Measurements from ENCODE around the gene ACADS.
"Not testable (repeated sequence)": the region's sequence is repeated elsewhere in the genome, so short reads cannot be mapped to it uniquely, and the experiment has no call there.

ACADS gene

GRCh38 chr12:120703311-120703942 lies 22.2 kb upstream of the ACADS start:
- no peak for DNase-seq

GRCh38 chr12:120705618-120706017 lies 20.0 kb upstream of the ACADS start:
- DNase-seq = no peak

DNA sequence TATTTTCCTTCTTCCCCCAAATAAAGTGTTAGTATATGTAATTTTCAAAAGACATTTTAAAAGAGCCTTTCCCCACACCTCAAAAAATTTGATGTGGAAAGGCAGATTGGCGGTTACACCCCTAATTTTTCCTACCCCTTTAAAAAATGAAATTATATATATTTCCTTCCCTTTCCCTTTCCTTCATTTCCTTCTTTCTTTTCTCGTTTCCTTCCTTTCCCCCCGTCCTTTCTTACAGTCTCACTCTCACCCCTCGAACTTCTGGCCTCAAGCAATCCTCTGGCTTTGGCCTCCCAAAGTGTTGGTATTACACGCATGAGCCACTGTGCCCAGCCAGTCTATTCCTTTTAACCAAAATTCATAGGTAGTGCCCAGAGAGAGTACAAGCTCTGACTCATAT lies 19.6 kb upstream of the ACADS start:
- DNase-seq = no peak

DNA sequence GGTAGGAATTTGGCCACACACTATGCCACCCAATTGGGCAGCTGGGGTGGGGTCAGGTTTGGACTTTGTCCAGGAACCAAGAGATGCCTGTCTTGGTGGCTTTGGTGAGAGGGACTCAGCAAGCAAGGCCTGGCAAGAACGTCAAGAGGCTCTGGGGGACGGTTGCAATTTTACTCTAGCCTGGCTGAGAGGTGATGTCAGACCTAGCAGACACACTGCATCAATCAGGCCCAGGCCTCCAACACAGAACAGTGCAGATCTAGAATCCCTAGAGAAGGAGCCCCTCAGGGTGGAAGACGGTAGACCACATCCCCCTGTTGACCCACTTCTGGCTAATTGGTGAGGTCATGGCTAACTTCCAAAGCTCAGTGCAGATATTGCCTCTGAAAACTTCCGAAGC lies 17.0 kb upstream of the ACADS start:
- DNase-seq = no peak

GRCh38 chr12:120710031-120710804 lies 15.4 kb upstream of the ACADS start, which contains the start of gene UNC119B:
TSS of gene UNC119B (plus strand) at chr12:120710458. CDS start at chr12:120710475, 17 bp downstream.
- peak; percentile 74 to 77 for DNase-seq

GRCh38 chr12:120710805-120711296 lies 14.8 kb upstream of the ACADS start:
- DNase-seq = peak; percentile 36 to 48

DNA sequence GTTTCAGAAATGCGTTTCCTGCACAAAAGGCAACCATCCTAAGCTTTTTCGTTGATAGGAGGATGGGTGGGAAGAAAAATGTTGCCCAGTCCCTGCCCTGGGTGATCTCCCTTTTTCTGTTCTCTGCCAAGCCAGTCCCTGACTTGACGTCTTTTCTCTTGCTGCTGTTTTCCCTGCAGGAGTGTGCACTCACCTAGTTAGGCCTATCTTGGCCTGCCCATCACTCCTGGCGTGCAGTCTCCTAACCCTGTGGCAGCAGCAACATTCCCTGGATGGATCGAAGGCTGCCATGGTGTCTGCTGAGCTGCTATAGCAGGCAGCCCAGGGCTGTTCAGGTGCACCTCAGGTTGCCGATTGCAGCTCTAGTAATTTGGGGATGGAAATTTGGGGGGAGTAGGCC lies 14.2 kb upstream of the ACADS start:
- no peak for DNase-seq

DNA sequence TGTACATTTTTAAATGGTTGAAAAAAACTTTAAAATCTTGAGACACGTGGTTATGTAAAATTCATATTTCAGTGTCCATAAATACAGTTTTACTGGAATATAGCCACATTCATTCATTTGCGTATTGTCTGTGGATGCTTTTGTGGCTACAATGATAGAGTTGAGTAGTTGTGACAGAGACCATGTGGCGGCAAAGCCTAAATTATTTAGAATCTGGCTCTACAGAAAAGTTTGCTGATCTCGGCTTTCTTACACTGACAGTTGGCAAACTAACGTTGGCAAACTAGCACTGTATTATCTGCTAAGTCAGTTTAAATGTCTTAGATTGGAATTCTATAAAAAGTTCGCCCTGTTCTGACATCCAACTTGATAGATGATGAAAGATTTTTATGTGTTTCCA lies 13.0 kb upstream of the ACADS start:
- DNase-seq = no peak

GRCh38 chr12:120713861-120714482 lies 11.7 kb upstream of the ACADS start:
- peak; percentile 57 to 75 for DNase-seq

DNA sequence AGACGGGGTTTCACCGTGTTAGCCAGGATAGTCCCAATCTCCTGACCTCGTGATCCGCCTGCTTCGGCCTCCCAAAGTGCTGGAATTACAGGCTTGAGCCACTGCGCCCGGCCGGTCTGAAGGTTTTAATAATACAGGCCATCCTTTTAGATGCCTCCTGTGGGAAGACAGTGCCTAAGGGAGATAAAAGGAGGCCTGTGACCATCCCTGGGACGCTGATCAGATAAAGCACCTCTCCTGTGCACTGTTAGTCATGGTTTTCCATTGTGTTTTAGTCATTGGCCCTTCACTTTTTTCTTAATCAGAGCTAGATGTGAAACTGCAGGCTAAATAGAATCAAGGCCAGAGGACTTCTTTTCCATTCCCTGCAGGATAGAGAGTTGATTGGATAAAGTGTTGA lies 7.6 kb upstream of the ACADS start:
- DNase-seq = no peak

GRCh38 chr12:120719072-120719471 lies 6.6 kb upstream of the ACADS start:
- no peak for DNase-seq

- no peak for DNase-seq
Measured at GRCh38 chr12:120719496-120720233, 6.0 kb upstream of the ACADS start.

DNA sequence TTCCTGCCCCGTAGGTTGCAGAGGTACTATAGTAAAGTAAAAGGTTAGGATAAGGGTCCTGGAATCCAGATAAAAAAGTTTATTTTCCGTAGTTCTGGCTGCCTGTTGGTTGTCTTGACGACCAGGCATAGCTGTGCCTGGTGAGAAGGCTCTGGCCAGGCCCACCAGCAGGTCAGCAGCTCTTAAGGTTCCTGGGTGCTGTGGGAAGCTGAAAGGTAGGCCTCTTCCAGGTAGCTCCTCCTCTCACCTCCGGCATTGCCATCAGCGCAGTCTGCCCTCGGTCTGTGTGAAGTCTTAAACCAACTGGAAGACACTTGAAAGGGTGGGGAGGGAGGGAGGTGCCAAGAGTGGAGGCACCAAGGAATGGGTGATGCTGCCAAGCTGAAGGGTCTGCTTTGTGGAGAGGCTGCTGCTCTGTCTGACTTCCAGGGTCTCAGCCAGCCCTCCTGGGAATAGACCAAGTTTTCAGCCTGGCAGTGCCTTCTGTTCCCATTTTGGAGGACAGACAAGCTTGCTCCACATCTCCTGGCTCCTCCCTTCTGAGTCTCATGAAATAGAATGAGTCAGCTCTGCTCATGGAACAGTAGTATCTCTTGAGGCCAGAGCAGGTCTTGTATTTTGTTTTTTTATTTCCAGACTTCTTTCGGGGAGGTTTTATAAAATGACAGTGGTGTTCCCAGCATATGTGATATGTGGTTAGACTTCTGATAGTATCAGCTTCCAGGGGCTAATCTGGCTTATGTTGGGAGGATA lies 5.2 kb upstream of the ACADS start:
- DNase-seq = no peak

GRCh38 chr12:120720987-120721801 lies 4.4 kb upstream of the ACADS start:
- DNase-seq = no peak

- no peak for DNase-seq
Measured at GRCh38 chr12:120721866-120722265, 3.8 kb upstream of the ACADS start.

GRCh38 chr12:120722784-120723183 lies 2.8 kb upstream of the ACADS start:
- no peak for DNase-seq

GRCh38 chr12:120724720-120725119 lies 906 bp upstream of the ACADS start:
- no peak for DNase-seq

DNA sequence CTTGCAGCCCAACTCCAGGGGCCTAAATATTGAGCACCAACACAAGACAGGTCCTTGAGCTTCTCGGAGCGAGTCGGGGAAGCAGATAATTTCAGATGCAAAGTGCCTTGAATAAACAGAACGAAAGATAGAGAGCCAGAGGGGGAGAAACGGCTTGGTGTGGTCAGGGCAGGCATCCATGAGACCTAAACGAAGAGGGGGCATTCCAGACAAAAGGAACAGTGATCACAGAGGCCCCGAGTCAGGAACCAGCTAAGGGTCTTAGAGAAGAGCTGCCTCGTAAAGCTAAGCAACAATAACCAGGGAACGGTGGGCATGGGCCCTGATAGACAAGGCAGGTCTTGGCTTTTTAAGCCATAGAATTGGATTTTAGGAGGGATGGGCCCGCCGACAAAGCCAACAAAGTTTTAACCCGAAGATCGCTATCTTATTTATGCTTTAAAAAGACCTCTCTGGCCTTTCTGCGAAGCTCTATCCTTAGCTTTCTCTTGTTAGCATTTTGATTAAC lies 421 bp upstream of the ACADS start:
- DNase-seq = no peak

DNA sequence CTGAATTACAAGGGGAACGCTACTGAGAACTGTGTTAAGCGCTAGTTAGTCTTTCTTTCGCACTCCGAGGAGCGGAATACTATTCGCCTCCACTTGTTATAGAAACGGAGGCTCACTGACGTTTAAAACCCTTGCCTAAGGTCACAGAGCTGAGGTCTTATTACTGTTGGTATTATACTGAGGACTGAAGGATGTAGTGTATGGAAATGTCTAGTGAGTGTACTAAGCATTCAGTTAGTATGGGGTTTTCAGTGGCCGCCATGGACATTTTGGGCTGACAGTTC lies 826 bp downstream of the ACADS start:
- no peak for DNase-seq

DNA sequence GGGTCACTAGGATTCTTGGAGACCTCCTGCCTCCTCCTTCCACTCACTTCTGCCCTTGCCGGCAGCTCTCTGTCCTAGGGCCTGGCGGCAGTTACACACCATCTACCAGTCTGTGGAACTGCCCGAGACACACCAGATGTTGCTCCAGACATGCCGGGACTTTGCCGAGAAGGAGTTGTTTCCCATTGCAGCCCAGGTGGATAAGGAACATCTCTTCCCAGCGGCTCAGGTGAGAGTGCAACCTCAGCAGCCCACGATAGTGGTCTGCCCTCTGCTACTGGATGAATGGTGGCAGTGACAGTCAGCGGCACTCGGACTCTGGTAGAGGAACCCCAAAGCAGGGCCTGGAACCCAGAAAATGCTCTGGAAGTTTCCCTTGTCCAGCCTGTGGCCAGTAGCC lies 1.3 kb downstream of the ACADS start:
- DNase-seq = no peak

DNA sequence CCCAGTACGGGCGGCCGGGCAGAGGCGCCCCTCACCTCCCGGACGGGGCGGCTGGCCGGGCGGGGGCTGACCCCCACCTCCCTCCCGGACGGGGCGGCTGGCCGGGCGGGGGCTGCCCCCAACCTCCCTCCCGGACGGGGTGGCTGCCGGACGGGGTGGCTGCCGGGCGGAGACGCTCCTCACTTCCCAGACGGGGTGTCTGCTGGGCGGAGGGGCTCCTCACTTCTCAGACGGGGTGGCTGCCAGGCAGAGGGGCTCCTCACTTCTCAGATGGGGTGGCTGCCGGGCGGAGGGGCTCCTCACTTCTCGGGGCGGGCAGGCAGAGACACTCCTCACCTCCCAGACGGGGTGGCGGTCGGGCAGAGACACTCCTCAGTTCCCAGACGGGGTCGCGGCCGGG lies 6.6 kb downstream of the ACADS start:
- DNase-seq = not testable (repeated sequence)

GRCh38 chr12:120733574-120733973 lies 7.9 kb downstream of the ACADS start:
- DNase-seq = no peak
